Measurements from ENCODE around the gene NKRF. TPM values are rescaled to one million over a fixed set of nuclear protein-coding genes. Genes with fewer than 3 reads are reported as not detected.

NKRF gene
- total RNA-seq, 3 donors from 2014 or later, result 5.7 to 6.3 (median 5.9) TPM

DNA sequence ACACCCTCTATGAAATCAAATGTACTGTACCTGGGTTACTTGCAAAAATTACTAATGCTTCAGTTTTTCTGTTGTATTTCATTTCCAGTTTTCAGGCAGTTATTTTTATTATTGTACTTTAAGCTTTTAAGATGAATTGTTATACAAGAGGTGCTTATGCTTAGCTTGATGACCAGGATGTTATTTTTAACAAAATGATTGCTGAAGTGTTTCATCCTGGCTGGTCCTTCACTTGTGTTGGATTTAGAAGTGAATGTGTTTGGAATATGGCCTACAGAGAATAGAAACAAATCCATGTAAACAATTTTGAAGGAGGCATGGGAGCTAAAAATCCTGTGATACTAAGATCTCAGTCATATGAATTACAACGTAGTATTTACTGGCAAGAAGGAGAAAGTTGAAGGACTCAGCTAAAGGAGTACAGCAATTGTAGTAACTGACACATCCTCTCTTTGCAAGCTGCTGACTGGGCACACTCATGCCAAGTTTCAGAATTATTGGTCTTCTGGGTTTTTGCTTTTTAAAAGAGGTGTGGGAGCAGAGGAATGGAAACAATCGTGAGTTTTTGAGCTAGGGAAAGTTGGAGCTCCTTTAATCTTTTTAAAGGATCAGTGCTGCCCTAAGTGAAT, 22.7 kb downstream of the NKRF start:
- no peak for ATAC-seq
- intact Hi-C loops (cut with DNase I, micrococcal nuclease), result no loop called here

GRCh38 chrX:119579414-119579813, 26.8 kb downstream of the NKRF start:
- H3K4me3 ChIP-seq, result no peak overlapping the region
- DNase-seq, result no peak
- intact Hi-C loops (cut with DNase I, micrococcal nuclease), result no loop called here
- H3K9me3 ChIP-seq, result no peaks in the 10 kb centered on the region
- H3K4me1 ChIP-seq (ENCODE audit: low read depth), result peaks cover 5% of the 10 kb centered on the region
- TF ChIP-seq, protein P1, sequence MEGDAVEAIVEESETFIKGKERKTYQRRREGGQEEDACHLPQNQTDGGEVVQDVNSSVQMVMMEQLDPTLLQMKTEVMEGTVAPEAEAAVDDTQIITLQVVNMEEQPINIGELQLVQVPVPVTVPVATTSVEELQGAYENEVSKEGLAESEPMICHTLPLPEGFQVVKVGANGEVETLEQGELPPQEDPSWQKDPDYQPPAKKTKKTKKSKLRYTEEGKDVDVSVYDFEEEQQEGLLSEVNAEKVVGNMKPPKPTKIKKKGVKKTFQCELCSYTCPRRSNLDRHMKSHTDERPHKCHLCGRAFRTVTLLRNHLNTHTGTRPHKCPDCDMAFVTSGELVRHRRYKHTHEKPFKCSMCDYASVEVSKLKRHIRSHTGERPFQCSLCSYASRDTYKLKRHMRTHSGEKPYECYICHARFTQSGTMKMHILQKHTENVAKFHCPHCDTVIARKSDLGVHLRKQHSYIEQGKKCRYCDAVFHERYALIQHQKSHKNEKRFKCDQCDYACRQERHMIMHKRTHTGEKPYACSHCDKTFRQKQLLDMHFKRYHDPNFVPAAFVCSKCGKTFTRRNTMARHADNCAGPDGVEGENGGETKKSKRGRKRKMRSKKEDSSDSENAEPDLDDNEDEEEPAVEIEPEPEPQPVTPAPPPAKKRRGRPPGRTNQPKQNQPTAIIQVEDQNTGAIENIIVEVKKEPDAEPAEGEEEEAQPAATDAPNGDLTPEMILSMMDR (IDR thresholded peaks at IDR 0.05), result no peak
- no peak for ATAC-seq
- no peaks in the 10 kb centered on the region for H3K36me3 ChIP-seq (ENCODE audit: low read depth)

More for the DNA sequence above, 22.7 kb downstream of the NKRF start:
- Histone ChIP-seq H3K4me1 (ENCODE audit: low read depth) (no peaks in the 10 kb centered on the region), H3K36me3 (ENCODE audit: low read depth) (no peaks in the 10 kb centered on the region), H3K9me3 (no peaks in the 10 kb centered on the region), H3K4me3 (no peak overlapping the region)
- TF ChIP-seq, protein P1 (IDR thresholded peaks at IDR 0.05), result no peak
- no peak for DNase-seq

- peak; percentile 97 for ATAC-seq
- H3K4me1 ChIP-seq (ENCODE audit: low read depth), result peaks cover 5% of the 10 kb centered on the region
- H3K36me3 ChIP-seq (ENCODE audit: low read depth), result no peaks in the 10 kb centered on the region
- H3K4me3 ChIP-seq, result peak within 1 kb of the TSS; percentile 44
- TF ChIP-seq, protein P1 (IDR thresholded peaks at IDR 0.05), result peak; percentile 24
- H3K9me3 ChIP-seq, result no peaks in the 10 kb centered on the region
- DNase-seq, result peak; percentile 91 to 94 (median 92)
- intact Hi-C loops (cut with DNase I, micrococcal nuclease), result no loop called here
These were observed 31.6 kb downstream of the NKRF start, which contains the start of gene UBE2A for GRCh38 chrX:119574394-119575266. Gene UBE2A, plus strand, starts transcription at chrX:119574563. Its CDS starts 149 bp downstream, at chrX:119574712.

DNA sequence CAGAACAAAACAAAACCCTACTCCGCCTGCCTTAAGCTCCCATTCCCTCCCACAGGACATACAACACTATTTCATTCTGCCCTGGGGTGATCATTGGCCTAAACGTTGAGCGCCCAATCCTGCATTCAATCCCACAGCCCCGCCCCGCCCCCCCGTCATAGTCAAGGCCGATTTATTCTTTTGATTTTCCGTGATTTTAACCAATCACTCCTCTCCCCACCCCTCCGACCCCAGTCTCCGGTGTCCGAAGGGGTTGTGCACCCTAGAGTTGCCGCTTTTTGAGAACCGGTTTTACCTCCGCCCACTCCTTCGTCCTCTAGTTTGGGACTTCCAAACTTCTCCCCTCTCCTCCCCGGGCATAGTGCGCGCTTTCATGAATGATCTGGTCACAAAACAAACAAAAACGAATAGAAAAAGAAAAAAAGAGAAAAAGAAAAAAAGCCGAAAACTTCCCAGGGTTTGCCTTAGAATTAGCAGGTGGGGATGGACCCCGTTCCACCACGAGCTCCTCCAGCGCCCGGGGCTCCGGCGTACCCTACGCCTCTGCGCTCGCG, 32.3 kb downstream of the NKRF start:
- intact Hi-C loops (cut with DNase I, micrococcal nuclease), result no loop called here
- TF ChIP-seq, protein P1 (IDR thresholded peaks at IDR 0.05), result no peak
- peak overlapping the region; percentile 19 for H3K4me3 ChIP-seq
- peak; percentile 17 for ATAC-seq
- no peaks in the 10 kb centered on the region for H3K9me3 ChIP-seq
- no peak for DNase-seq
- peaks cover 5% of the 10 kb centered on the region for H3K4me1 ChIP-seq (ENCODE audit: low read depth)
- no peaks in the 10 kb centered on the region for H3K36me3 ChIP-seq (ENCODE audit: low read depth)

GRCh38 chrX:119573222-119573621, 33.0 kb downstream of the NKRF start:
- TF ChIP-seq, protein P1 (IDR thresholded peaks at IDR 0.05), result no peak
- H3K9me3 ChIP-seq, result no peaks in the 10 kb centered on the region
- no peaks in the 10 kb centered on the region for H3K36me3 ChIP-seq (ENCODE audit: low read depth)
- H3K4me1 ChIP-seq (ENCODE audit: low read depth), result peaks cover 5% of the 10 kb centered on the region
- H3K4me3 ChIP-seq, result no peak overlapping the region
- no peak for DNase-seq
- no peak for ATAC-seq
- intact Hi-C loops (cut with DNase I, micrococcal nuclease), result no loop called here
